Measurements from ENCODE around the gene CLEC19A.

Gene CLEC19A

GRCh38 chr16:19285431-19285830 lies at the start of gene CLEC19A:
TSS of gene CLEC19A (plus strand) at chr16:19285731. CDS start at chr16:19285852, 121 bp downstream.
- Histone ChIP-seq H3K36me3 (ENCODE audit: control insufficient read depth in 2 of 2, insufficient read depth in 2 of 2, low read length in 2 of 2) (no peaks in the 10 kb centered on the region), H3K4me1 (ENCODE audit: control insufficient read depth, insufficient read depth, low read length) (peaks cover 11% of the 10 kb centered on the region), H3K9ac (ENCODE audit: low read length in 2 of 2) (no peak within 1 kb of the TSS), H3K27me3 (ENCODE audit: control insufficient read depth in 1 of 2, insufficient read depth in 2 of 2, low read length in 2 of 2) (no peaks in the 10 kb centered on the region), H3K9me3 (ENCODE audit: control insufficient read depth in 2 of 2, low read length in 2 of 2) (no peaks in the 10 kb centered on the region), H3K4me3 (ENCODE audit: low read length in 2 of 2) (no peak within 1 kb of the TSS), H3K27ac (ENCODE audit: low read length) (no peak within 1 kb of the TSS)

GRCh38 chr16:19235886-19236285 lies 49.6 kb upstream of the CLEC19A start:
- no peak overlapping the region for H3K9ac ChIP-seq (ENCODE audit: low read length in 2 of 2)
- no peaks in the 10 kb centered on the region for H3K27me3 ChIP-seq (ENCODE audit: control insufficient read depth in 1 of 2, insufficient read depth in 2 of 2, low read length in 2 of 2)
- peaks cover 0 to 13% of the 10 kb centered on the region in 2 donors for H3K9me3 ChIP-seq (ENCODE audit: control insufficient read depth in 2 of 2, low read length in 2 of 2)
- H3K4me1 ChIP-seq (ENCODE audit: control insufficient read depth, insufficient read depth, low read length) = peaks cover 9% of the 10 kb centered on the region
- no peak overlapping the region for H3K27ac ChIP-seq (ENCODE audit: low read length)
- no peak overlapping the region for H3K4me3 ChIP-seq (ENCODE audit: low read length in 2 of 2)
- no peaks in the 10 kb centered on the region for H3K36me3 ChIP-seq (ENCODE audit: control insufficient read depth in 2 of 2, insufficient read depth in 2 of 2, low read length in 2 of 2)

DNA sequence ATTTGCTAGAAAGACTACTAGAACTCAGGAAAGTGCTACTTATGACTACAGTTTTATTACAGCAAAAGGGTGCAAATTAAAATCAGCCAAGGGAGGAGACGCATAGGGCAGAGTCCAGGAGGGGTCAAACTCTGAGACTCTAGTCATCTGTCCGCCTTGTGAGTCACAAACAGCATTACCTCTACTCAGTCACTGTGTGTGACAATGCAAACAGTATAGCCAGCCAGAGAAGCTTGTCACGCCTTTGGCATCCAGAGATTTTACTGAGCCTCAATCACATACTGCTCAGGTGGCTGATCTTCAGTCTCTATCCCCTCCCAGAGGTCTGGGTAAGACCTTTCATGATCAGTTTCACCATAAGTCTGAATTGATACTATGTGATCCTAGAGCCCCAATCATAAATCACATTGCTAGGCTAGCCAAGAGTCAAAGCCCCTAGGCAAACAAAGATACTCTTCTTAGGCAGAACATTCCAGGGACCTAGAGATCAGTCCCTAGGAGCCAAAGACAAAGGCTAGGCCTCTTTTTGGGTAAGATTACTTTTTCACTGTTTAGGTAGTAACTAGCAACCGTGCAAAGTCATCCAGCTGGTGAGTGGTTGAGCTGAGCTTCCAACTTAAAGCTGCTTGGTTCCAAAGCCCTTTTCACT lies 48.8 kb upstream of the CLEC19A start:
- no peak overlapping the region for H3K27ac ChIP-seq (ENCODE audit: low read length)
- peaks cover 9% of the 10 kb centered on the region for H3K4me1 ChIP-seq (ENCODE audit: control insufficient read depth, insufficient read depth, low read length)
- H3K27me3 ChIP-seq (ENCODE audit: control insufficient read depth in 1 of 2, insufficient read depth in 2 of 2, low read length in 2 of 2) = no peaks in the 10 kb centered on the region
- no peak overlapping the region for H3K4me3 ChIP-seq (ENCODE audit: low read length in 2 of 2)
- peaks cover 0 to 13% of the 10 kb centered on the region in 2 donors for H3K9me3 ChIP-seq (ENCODE audit: control insufficient read depth in 2 of 2, low read length in 2 of 2)
- H3K9ac ChIP-seq (ENCODE audit: low read length in 2 of 2) = no peak overlapping the region
- H3K36me3 ChIP-seq (ENCODE audit: control insufficient read depth in 2 of 2, insufficient read depth in 2 of 2, low read length in 2 of 2) = no peaks in the 10 kb centered on the region

DNA sequence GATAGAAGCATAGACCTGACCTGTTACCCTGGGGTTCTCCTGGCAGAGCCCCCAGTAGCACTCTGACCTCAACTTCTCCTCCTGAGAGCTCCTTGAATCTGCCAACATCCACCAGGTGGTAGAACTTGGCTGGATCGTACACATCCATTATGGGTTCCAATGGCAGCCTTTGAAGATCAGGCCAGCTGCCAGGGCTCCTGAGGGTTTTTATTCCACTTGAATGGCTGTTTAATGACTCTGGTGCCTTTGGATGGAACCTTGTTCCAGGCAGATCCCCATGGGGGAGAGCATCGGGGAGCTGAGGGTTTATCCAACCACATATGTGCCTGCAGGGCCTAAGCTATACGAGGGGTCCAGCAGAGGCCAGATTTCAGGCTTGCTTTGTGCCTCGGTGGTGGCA lies 47.1 kb upstream of the CLEC19A start:
- Histone ChIP-seq H3K4me1 (ENCODE audit: control insufficient read depth, insufficient read depth, low read length) (peaks cover 5% of the 10 kb centered on the region), H3K27me3 (ENCODE audit: control insufficient read depth in 1 of 2, insufficient read depth in 2 of 2, low read length in 2 of 2) (no peaks in the 10 kb centered on the region), H3K36me3 (ENCODE audit: control insufficient read depth in 2 of 2, insufficient read depth in 2 of 2, low read length in 2 of 2) (no peaks in the 10 kb centered on the region), H3K9me3 (ENCODE audit: control insufficient read depth in 2 of 2, low read length in 2 of 2) (peaks cover 0 to 13% of the 10 kb centered on the region in 2 donors), H3K27ac (ENCODE audit: low read length) (no peak overlapping the region), H3K9ac (ENCODE audit: low read length in 2 of 2) (no peak overlapping the region), H3K4me3 (ENCODE audit: low read length in 2 of 2) (no peak overlapping the region)

DNA sequence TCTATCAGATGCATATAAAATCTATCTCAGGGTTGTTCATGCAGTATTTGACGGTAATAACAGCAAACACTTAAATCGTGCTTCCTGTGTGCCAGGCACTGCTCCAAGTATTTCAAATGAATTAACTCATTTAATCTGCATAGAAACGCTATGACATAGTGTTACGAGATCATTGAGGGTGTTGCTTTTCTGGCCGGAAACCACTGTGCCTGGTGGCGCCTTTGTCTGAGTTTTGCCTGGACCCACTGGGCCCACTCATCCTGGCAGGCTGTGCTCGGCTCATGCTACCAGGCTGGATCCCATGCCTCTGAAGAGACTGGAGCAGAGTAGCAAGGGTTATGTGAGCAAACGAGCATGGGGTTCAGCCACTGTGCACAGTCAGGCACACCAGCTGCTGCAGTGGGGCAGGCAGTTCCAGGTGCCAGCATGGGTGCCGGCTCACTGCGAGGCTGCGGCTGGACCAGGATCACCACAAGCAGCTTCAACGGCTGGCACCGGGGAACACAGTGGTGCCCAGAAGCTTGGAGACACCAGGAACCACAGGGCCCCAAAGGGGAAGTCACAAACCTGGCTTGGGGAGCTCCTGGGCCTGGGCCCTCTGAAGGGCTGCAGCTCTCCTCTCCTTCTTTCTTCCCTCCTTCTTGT lies 45.9 kb upstream of the CLEC19A start:
- Histone ChIP-seq H3K9ac (ENCODE audit: low read length in 2 of 2) (no peak overlapping the region), H3K4me3 (ENCODE audit: low read length in 2 of 2) (no peak overlapping the region), H3K4me1 (ENCODE audit: control insufficient read depth, insufficient read depth, low read length) (peaks cover 5% of the 10 kb centered on the region), H3K36me3 (ENCODE audit: control insufficient read depth in 2 of 2, insufficient read depth in 2 of 2, low read length in 2 of 2) (no peaks in the 10 kb centered on the region), H3K27me3 (ENCODE audit: control insufficient read depth in 1 of 2, insufficient read depth in 2 of 2, low read length in 2 of 2) (no peaks in the 10 kb centered on the region), H3K9me3 (ENCODE audit: control insufficient read depth in 2 of 2, low read length in 2 of 2) (peaks cover 0 to 13% of the 10 kb centered on the region in 2 donors), H3K27ac (ENCODE audit: low read length) (no peak overlapping the region)

DNA sequence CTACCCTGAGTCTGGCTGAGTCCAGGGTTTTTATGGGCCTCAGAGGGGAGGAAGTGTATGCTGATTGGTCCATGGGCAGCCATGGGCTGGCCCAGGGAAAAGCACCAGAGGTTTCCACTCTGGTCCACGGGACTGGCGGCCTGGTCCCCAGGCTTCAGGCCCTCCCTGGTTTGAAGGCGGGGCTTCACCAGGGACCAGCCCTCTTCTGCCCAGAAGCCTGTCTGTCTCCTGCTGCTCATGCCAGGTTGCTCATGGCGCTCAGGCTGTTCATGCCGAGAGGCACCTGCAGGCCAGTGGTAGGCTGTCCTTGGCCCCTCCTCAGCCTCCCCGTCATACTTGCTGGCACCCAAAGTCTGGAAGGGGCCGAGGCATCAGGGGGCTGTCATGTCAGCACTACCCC lies 45.0 kb upstream of the CLEC19A start:
- Histone ChIP-seq H3K4me3 (ENCODE audit: low read length in 2 of 2) (no peak overlapping the region), H3K27ac (ENCODE audit: low read length) (no peak overlapping the region)

DNA sequence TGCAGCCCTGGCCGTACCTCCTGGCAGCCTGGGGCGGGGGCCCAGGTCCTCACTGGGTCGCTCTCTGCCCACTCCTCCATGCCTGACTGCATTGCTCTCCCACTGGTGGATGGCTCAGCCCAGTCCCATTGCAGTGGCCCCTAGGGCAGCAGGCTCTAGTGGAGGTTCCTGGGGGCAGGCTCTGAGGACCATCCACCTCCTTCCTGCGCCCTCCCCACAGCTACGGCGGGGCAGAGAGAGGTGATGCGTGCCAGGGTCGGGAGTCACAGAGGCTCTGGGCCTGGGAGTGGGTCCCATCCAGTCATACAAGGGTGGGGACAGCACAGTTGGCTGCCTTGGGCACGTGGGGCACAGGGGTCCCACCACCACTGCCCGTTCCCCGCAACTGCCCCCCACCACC lies 44.0 kb upstream of the CLEC19A start:
- no peaks in the 10 kb centered on the region for H3K36me3 ChIP-seq (ENCODE audit: control insufficient read depth in 2 of 2, insufficient read depth in 2 of 2, low read length in 2 of 2)
- no peaks in the 10 kb centered on the region for H3K9me3 ChIP-seq (ENCODE audit: control insufficient read depth in 2 of 2, low read length in 2 of 2)
- no peak overlapping the region for H3K4me3 ChIP-seq (ENCODE audit: low read length in 2 of 2)
- no peak overlapping the region for H3K27ac ChIP-seq (ENCODE audit: low read length)
- no peak overlapping the region for H3K9ac ChIP-seq (ENCODE audit: low read length in 2 of 2)
- H3K4me1 ChIP-seq (ENCODE audit: control insufficient read depth, insufficient read depth, low read length) = peaks cover 5% of the 10 kb centered on the region
- H3K27me3 ChIP-seq (ENCODE audit: control insufficient read depth in 1 of 2, insufficient read depth in 2 of 2, low read length in 2 of 2) = no peaks in the 10 kb centered on the region

More for the DNA sequence above, 45.0 kb upstream of the CLEC19A start:
- Histone ChIP-seq H3K4me1 (ENCODE audit: control insufficient read depth, insufficient read depth, low read length) (peaks cover 5% of the 10 kb centered on the region), H3K27me3 (ENCODE audit: control insufficient read depth in 1 of 2, insufficient read depth in 2 of 2, low read length in 2 of 2) (no peaks in the 10 kb centered on the region), H3K9me3 (ENCODE audit: control insufficient read depth in 2 of 2, low read length in 2 of 2) (peaks cover 0 to 5% of the 10 kb centered on the region in 2 donors), H3K9ac (ENCODE audit: low read length in 2 of 2) (no peak overlapping the region), H3K36me3 (ENCODE audit: control insufficient read depth in 2 of 2, insufficient read depth in 2 of 2, low read length in 2 of 2) (no peaks in the 10 kb centered on the region)

DNA sequence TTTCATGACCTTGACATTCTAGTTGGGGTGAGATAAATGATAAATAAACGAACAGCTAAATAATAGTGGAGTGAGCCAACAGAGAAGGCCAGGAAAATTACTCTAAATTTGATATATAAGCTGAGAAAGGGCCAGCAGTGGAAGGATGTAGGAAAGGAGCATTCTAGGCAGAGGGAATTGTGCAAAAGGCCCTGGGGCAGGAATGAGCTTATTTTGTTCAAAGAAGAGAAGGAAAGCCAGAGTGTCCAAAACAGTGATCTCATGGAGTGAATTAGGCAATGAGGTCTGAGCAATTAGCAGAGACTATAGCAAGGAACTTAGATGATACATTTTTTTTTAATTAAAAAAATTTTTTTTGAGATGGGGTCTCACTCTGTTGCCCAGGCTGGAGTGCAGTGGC lies 43.3 kb upstream of the CLEC19A start:
- Histone ChIP-seq H3K36me3 (ENCODE audit: control insufficient read depth in 2 of 2, insufficient read depth in 2 of 2, low read length in 2 of 2) (no peaks in the 10 kb centered on the region), H3K4me1 (ENCODE audit: control insufficient read depth, insufficient read depth, low read length) (peaks cover 5% of the 10 kb centered on the region), H3K27me3 (ENCODE audit: control insufficient read depth in 1 of 2, insufficient read depth in 2 of 2, low read length in 2 of 2) (no peaks in the 10 kb centered on the region), H3K9me3 (ENCODE audit: control insufficient read depth in 2 of 2, low read length in 2 of 2) (no peaks in the 10 kb centered on the region), H3K9ac (ENCODE audit: low read length in 2 of 2) (no peak overlapping the region), H3K27ac (ENCODE audit: low read length) (no peak overlapping the region), H3K4me3 (ENCODE audit: low read length in 2 of 2) (no peak overlapping the region)

DNA sequence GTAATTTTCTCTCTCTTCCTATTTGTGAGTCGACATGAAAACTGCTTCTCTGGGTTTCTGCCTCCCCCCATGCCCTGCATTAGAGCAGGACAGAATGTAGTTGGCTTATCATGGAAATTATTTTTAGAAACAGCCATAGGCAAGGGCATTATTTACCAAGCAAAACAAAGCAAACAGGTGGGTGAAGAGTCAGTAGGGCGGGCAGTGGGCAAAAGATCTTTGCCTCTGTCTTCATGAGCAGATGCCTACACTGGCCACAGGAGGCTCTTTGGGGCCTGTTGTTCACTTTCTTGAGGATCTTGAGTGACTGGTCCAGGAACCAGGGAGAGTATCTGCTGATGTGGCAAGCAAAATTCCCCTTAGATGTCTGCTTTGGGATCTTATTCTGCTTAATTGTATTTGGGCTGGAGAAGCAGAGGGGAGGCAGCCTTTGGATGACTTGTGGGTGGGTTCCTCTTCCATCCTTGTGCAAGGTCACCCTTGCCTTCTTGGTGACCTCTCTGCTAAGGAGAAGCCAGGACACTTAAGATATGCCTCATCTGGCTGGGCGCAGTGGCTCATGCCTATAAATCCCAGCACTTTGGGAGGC lies 42.5 kb upstream of the CLEC19A start:
- peaks cover 5% of the 10 kb centered on the region for H3K4me1 ChIP-seq (ENCODE audit: control insufficient read depth, insufficient read depth, low read length)
- no peaks in the 10 kb centered on the region for H3K9me3 ChIP-seq (ENCODE audit: control insufficient read depth in 2 of 2, low read length in 2 of 2)
- no peaks in the 10 kb centered on the region for H3K27me3 ChIP-seq (ENCODE audit: control insufficient read depth in 1 of 2, insufficient read depth in 2 of 2, low read length in 2 of 2)
- no peak overlapping the region for H3K27ac ChIP-seq (ENCODE audit: low read length)
- H3K9ac ChIP-seq (ENCODE audit: low read length in 2 of 2) = no peak overlapping the region
- no peak overlapping the region for H3K4me3 ChIP-seq (ENCODE audit: low read length in 2 of 2)
- no peaks in the 10 kb centered on the region for H3K36me3 ChIP-seq (ENCODE audit: control insufficient read depth in 2 of 2, insufficient read depth in 2 of 2, low read length in 2 of 2)

DNA sequence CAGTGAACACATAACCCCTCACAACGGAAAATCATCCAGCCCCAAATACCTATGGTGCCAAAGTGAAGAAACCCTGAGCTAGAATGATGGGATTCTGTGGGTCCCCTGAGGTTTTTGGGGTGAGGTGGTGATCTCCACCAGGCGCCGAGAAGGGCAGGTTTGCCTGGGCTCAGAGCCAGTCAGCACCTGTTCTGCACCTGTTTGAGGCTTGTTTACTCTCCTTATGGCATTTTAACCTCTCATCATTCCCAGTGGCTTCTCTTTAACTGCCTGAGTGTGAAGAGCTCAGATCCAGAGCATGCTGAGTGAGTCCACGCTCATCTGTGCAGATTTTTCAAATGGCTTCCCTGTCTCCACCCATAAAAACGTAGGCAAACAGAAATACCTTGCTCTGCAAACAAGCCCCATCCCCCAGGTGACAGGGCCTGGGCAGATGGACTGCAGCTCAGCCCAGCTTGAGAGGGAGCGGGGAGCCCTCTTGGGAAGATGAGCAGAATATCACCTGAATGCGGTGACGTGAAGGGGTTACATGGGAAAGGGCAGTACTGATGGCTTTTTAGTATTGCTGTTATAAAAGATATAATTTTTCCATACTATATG lies 40.1 kb upstream of the CLEC19A start:
- Histone ChIP-seq H3K4me3 (ENCODE audit: low read length in 2 of 2) (no peak overlapping the region), H3K36me3 (ENCODE audit: control insufficient read depth in 2 of 2, insufficient read depth in 2 of 2, low read length in 2 of 2) (no peaks in the 10 kb centered on the region), H3K9me3 (ENCODE audit: control insufficient read depth in 2 of 2, low read length in 2 of 2) (no peaks in the 10 kb centered on the region), H3K9ac (ENCODE audit: low read length in 2 of 2) (no peak overlapping the region), H3K4me1 (ENCODE audit: control insufficient read depth, insufficient read depth, low read length) (no peaks in the 10 kb centered on the region), H3K27ac (ENCODE audit: low read length) (no peak overlapping the region), H3K27me3 (ENCODE audit: control insufficient read depth in 1 of 2, insufficient read depth in 2 of 2, low read length in 2 of 2) (no peaks in the 10 kb centered on the region)
